ENCODE results near the gene BBOF1.
"Not testable (repeated sequence)": the region's sequence is repeated elsewhere in the genome, so short reads cannot be mapped to it uniquely, and the experiment has no call there.

The BBOF1 gene

GRCh38 chr14:74018586-74019407, at the start of gene BBOF1, which contains the start of gene ENTPD5:
Gene BBOF1, plus strand, starts transcription at chr14:74019349. Its CDS starts 130 bp downstream, at chr14:74019479.
Gene ENTPD5, minus strand, starts transcription at chr14:74019288. Its CDS starts 31,186 bp downstream, at chr14:73988102.
- DNase-seq (ENCODE audit: low spot score), result peak; percentile 99

- DNase-seq (ENCODE audit: low spot score), result no peak
These were observed 45.7 kb upstream of the BBOF1 start for GRCh38 chr14:73973497-73973896.

GRCh38 chr14:73976125-73976524, 43.0 kb upstream of the BBOF1 start:
- DNase-seq (ENCODE audit: low spot score), result no peak

- DNase-seq (ENCODE audit: low spot score), result no peak
These were observed 41.3 kb upstream of the BBOF1 start for GRCh38 chr14:73977896-73978295.

- no peak for DNase-seq (ENCODE audit: low spot score)
These were observed 31.1 kb upstream of the BBOF1 start for GRCh38 chr14:73988065-73988464.

GRCh38 chr14:73988656-73989055, 30.5 kb upstream of the BBOF1 start:
- not testable (repeated sequence) for DNase-seq (ENCODE audit: low spot score)

GRCh38 chr14:73991092-73991491, 28.1 kb upstream of the BBOF1 start:
- DNase-seq (ENCODE audit: low spot score), result no peak

- DNase-seq (ENCODE audit: low spot score), result not testable (repeated sequence)
These were observed 24.2 kb upstream of the BBOF1 start for GRCh38 chr14:73994926-73995325.

- DNase-seq (ENCODE audit: low spot score), result no peak
These were observed 23.2 kb upstream of the BBOF1 start for GRCh38 chr14:73995977-73996378.

GRCh38 chr14:73996731-73997107, 22.4 kb upstream of the BBOF1 start:
- no peak for DNase-seq (ENCODE audit: low spot score)

- DNase-seq (ENCODE audit: low spot score), result no peak
These were observed 21.8 kb upstream of the BBOF1 start for GRCh38 chr14:73997108-73997943.

- no peak for DNase-seq (ENCODE audit: low spot score)
These were observed 21.2 kb upstream of the BBOF1 start for GRCh38 chr14:73997944-73998447.

- no peak for DNase-seq (ENCODE audit: low spot score)
These were observed 20.4 kb upstream of the BBOF1 start for GRCh38 chr14:73998726-73999125.

GRCh38 chr14:74005664-74006063, 13.5 kb upstream of the BBOF1 start:
- not testable (repeated sequence) for DNase-seq (ENCODE audit: low spot score)

GRCh38 chr14:74008843-74009499, 10.2 kb upstream of the BBOF1 start:
- no peak for DNase-seq (ENCODE audit: low spot score)

GRCh38 chr14:74014299-74014698, 4.8 kb upstream of the BBOF1 start:
- DNase-seq (ENCODE audit: low spot score), result no peak

- DNase-seq (ENCODE audit: low spot score), result no peak
These were observed 4.0 kb upstream of the BBOF1 start for GRCh38 chr14:74015176-74015575.

- no peak for DNase-seq (ENCODE audit: low spot score)
These were observed 3.2 kb upstream of the BBOF1 start for GRCh38 chr14:74015963-74016362.

- peak; percentile 64 for DNase-seq (ENCODE audit: low spot score)
These were observed 969 bp upstream of the BBOF1 start for GRCh38 chr14:74018174-74018585.

- peak; percentile 58 for DNase-seq (ENCODE audit: low spot score)
These were observed 424 bp downstream of the BBOF1 start for GRCh38 chr14:74019408-74020137.

- DNase-seq (ENCODE audit: low spot score), result no peak
These were observed 3.2 kb downstream of the BBOF1 start for GRCh38 chr14:74022346-74022745.

Measured in AG20443 (cell line).